B cell (primary cell): ENCODE data around the gene ZNF766. TPM values are rescaled to one million over a fixed set of nuclear protein-coding genes. Genes with fewer than 3 reads are reported as not detected.

Experiments
- ATAC-seq: fragments of 200-7000 bp; cut with Tn5 transposase; one replicate; pipeline ENCODE4 v1.10.0; 2021; ENCODE audit warnings: low read depth, mild to moderate bottlenecking, moderate number of reproducible peaks, moderate library complexity
- CTCF ChIA-PET: fragments of 350-600 bp; sonication (Branson Sonifier 250); formaldehyde crosslinking; loops from one replicate; lab custom pipeline; 2021; ENCODE audit warnings: antibody characterized with exemption, inconsistent platforms; lab: Charles Lee
- POLR2A ChIA-PET: fragments of 350-600 bp; sonication (Branson Sonifier 250); formaldehyde crosslinking; loops from one replicate; lab custom pipeline; 2021; ENCODE audit warnings: antibody characterized with exemption; lab: Charles Lee
- DNase-seq: peaks from one replicate; pipeline ENCODE4 v3.0.0; 2013
- H2AFZ ChIP-seq: 2 replicates; pipeline ENCODE4 v1.6.1; 2012; ENCODE audit warnings: mild to moderate bottlenecking, low read depth, low read length; ENCODE audit not compliant: insufficient read depth, poor library complexity, severe bottlenecking
- H3K27ac ChIP-seq, 2 donors: 1 replicate in 1 of 2; 2 replicates in 1 of 2; pipeline ENCODE4 v1.5.1; 2012 to 2013; ENCODE audit warnings: low read length in 2 of 2, mild to moderate bottlenecking in 2 of 2, moderate library complexity in 1 of 2
- H3K27me3 ChIP-seq, 4 experiments: fragments of 200-600 bp in 1 of 4; sonication (generic) in 1 of 4; replicated peaks in 1 of 4; 1 replicate in 2 of 4; 2 replicates in 2 of 4; pipeline versions ENCODE4 v1.6.1 to v1.7.0; 2013 to 2016; ENCODE audit warnings: low read length in 3 of 4, mild to moderate bottlenecking in 2 of 4, mixed read lengths in 1 of 4, moderate library complexity in 1 of 4; ENCODE audit not compliant: insufficient read depth in 4 of 4, control insufficient read depth in 3 of 4; ENCODE audit errors: control extremely low read depth in 1 of 4
- H3K36me3 ChIP-seq, 2 experiments: replicated peaks in 1 of 2; 1 replicate in 1 of 2; 2 replicates in 1 of 2; pipeline versions ENCODE4 v1.6.1 to v1.7.1; 2013; ENCODE audit warnings: low read length in 1 of 2; ENCODE audit not compliant: insufficient read depth in 2 of 2, control insufficient read depth in 1 of 2; ENCODE audit errors: control extremely low read depth in 1 of 2, extremely low read depth in 1 of 2
- H3K4me1 ChIP-seq, 2 donors: fragments of 200-600 bp in 1 of 2; sonication (generic) in 1 of 2; 1 replicate in 1 of 2; 2 replicates in 1 of 2; pipeline versions ENCODE4 v1.5.1 to v1.6.1; 2013 to 2017; ENCODE audit warnings: low read length in 2 of 2; ENCODE audit not compliant: control insufficient read depth in 2 of 2, insufficient read depth in 2 of 2
- H3K4me2 ChIP-seq: replicated peaks from 2 replicates; pipeline ENCODE3; 2012; ENCODE audit warnings: mild to moderate bottlenecking, low read depth, low read length; ENCODE audit not compliant: poor library complexity, severe bottlenecking
- H3K4me3 ChIP-seq, 5 experiments: fragments of 200-600 bp in 1 of 5; sonication (generic) in 1 of 5; 1 replicate in 3 of 5; 2 replicates in 2 of 5; pipeline versions ENCODE4 v1.5.1 to v1.7.0; 2011 to 2016; ENCODE audit warnings: low read length in 4 of 5, mild to moderate bottlenecking in 4 of 5, low read depth in 2 of 5, control low read depth in 1 of 5, moderate library complexity in 1 of 5; ENCODE audit not compliant: insufficient read depth in 1 of 5; ENCODE audit errors: control extremely low read depth in 1 of 5, extremely low read depth in 1 of 5
- H3K79me2 ChIP-seq: fragments of 200-600 bp; sonication (generic); one replicate; pipeline ENCODE4 v1.6.0; 2016; ENCODE audit warnings: low read length; ENCODE audit not compliant: control insufficient read depth, insufficient read depth
- H3K9ac ChIP-seq: fragments of 200-600 bp; sonication (generic); 2 replicates; pipeline ENCODE4 v1.6.1; 2017; ENCODE audit warnings: mild to moderate bottlenecking, low read length, moderate library complexity
- H3K9me3 ChIP-seq, 3 donors: one replicate each; pipeline versions ENCODE4 v1.6.1 to v1.7.1; 2013; ENCODE audit warnings: low read length in 2 of 3; ENCODE audit not compliant: control insufficient read depth in 2 of 3, insufficient read depth in 1 of 3; ENCODE audit errors: control extremely low read depth in 1 of 3
- H4K20me1 ChIP-seq: 2 replicates; pipeline ENCODE4 v1.6.0; 2012; ENCODE audit warnings: mild to moderate bottlenecking, low read length; ENCODE audit not compliant: insufficient read depth, control insufficient read depth, poor library complexity, severe bottlenecking
- H3K27ac Mint-ChIP-seq: one replicate; pipeline ENCODE4 v1.8.0; 2021; ENCODE audit warnings: mixed read lengths
- H3K27me3 Mint-ChIP-seq: one replicate; pipeline ENCODE4 v1.8.0; 2021; ENCODE audit warnings: mixed read lengths
- H3K4me1 Mint-ChIP-seq: one replicate; pipeline ENCODE4 v1.8.0; 2021; ENCODE audit warnings: mixed read lengths
- H3K4me3 Mint-ChIP-seq: one replicate; pipeline ENCODE4 v1.8.0; 2021; ENCODE audit warnings: mixed read lengths
- H3K9me3 Mint-ChIP-seq: one replicate; pipeline ENCODE4 v1.8.0; 2022; ENCODE audit warnings: mixed read lengths; ENCODE audit not compliant: insufficient read depth
- EZH2 ChIP-seq: IDR thresholded peaks from 2 replicates; pipeline ENCODE4 v1.6.1; 2012; ENCODE audit warnings: borderline replicate concordance, low read depth, mild to moderate bottlenecking, moderate library complexity, low read length; ENCODE audit not compliant: insufficient read depth, poor library complexity, severe bottlenecking
- WGBS: methylation state at CpG from one replicate; pipeline ENCODE4 v1.1.5; 2013; ENCODE audit warnings: missing lambda C conversion rate; ENCODE audit not compliant: insufficient coverage; 5-methylcytosine and 5-hydroxymethylcytosine counted together
- intact Hi-C: fragments of 100-400 bp; cut with micrococcal nuclease; formaldehyde crosslinking; loops from one replicate; pipeline ENCODE4 v1.10.0; 2022
- polyA minus RNA-seq: library from RNA; depleted of rRNA, polyadenylated mRNA; stranded (reverse); fragments of >200 nt; gene quantifications from 2 replicates; pipeline ENCODE4 v1.2.3, GENCODE V29; 2012
- polyA plus RNA-seq: library from polyadenylated mRNA; depleted of rRNA; stranded (reverse); fragments of >200 nt; gene quantifications from 2 replicates; pipeline ENCODE4 v1.2.3, GENCODE V29; 2012
- total RNA-seq, 2 donors: library from RNA; stranded (reverse); fragments of 120-200 nt in 1 of 2; gene quantifications; 1 replicate in 1 of 2; 2 replicates in 1 of 2; pipeline versions ENCODE4 v1.2.3 to v1.2.4, GENCODE V29; 2013 to 2022
- TF ChIP-seq, protein P1 (sequence below): fragments of 200-600 bp; IDR thresholded peaks from one replicate; pipeline ENCODE4 v1.8.0; 2022; ENCODE audit warnings: antibody characterized with exemption, mild to moderate bottlenecking

Gene ZNF766
- total RNA-seq (41.1 and 48.3 TPM in 2 replicates), polyA plus RNA-seq (9.9 and 14.0 TPM in 2 replicates), polyA minus RNA-seq (11.8 and 13.8 TPM in 2 replicates)
- 32.8 TPM for total RNA-seq (2013)

DNA sequence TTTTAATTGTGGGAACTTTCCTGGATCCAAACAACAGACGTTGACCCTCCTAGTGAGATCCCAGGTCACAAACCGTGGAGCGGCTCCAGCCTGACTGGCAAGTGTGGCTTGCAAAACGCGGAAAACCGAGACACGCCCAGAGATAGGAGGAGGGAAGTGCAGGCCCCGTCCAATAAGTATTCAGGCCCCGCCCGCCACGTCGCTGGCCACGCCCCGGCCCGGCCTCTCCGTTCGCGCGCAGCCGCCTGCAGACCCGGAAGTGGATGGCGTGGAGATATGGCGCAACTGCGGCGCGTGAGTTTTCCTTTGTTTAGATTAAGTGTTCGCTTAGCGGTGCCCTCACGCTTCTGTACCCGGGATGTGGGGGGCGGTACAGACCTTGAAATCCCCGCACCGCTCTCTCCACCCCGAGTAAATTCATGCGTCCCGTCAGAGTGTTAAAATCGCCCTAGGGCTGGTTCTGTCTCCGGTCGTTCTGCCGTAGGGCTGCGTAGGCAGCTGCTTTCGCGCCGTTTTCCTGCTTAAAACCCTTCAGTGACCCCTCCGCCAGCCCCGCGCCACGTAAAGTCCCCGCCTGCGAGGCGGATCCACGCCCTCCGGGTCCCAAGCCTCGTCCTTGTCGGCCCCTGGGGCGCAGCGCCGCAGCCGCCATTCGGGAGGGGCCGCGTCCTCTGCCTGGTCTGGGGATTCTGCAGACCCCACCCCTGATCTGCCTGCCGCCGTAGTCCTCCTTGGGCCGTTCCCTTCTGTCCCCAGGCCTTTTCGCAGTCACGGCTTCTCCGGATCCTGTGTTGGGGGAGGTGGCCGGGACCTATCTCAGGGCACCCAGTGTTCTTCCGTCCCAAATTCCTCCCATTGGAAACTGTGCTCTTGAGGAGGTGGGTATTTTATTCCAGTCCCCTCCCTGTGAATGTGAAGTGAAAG lies at the start of gene ZNF766:
TSS of gene ZNF766 (plus strand) at position 250 of the 924 bp plus-strand sequence. CDS start at position 277, 27 bp downstream.
- ATAC-seq, result peak; percentile 99
- peak within 1 kb of the TSS; percentile 95 for H3K4me3 Mint-ChIP-seq
- POLR2A ChIA-PET, result interaction anchor here (0.6 kb wide), 1 partner anchor 1168 kb away, joined by 5 read pairs; no protein-coding TSS in a partner anchor
- Histone ChIP-seq H3K4me1 (peaks cover 12 to 21% of the 10 kb centered on the region in 2 donors), H3K9me3 (peaks cover 0 to 12% (median 3%) of the 10 kb centered on the region in 3 donors), H4K20me1 (peaks cover 29% of the 10 kb centered on the region), H3K9ac (peak within 1 kb of the TSS; percentile 100), H3K36me3 (peaks cover 4 to 20% of the 10 kb centered on the region in 2 experiments), H3K27me3 (no peaks in the 10 kb centered on the region), H2AFZ (peak within 1 kb of the TSS; percentile 96), H3K27ac (peak within 1 kb of the TSS; percentile 87 to 97), H3K4me2 (peak within 1 kb of the TSS; percentile 91), H3K4me3 (peak within 1 kb of the TSS; percentile 83 to 100 (median 96)), H3K79me2 (peaks cover 59% of the 10 kb centered on the region)
- CTCF ChIA-PET, result no interaction called here
- peaks cover 10% of the 10 kb centered on the region for H3K9me3 Mint-ChIP-seq
- under 1% methylated on average over 57 of the region's 70 CpGs for WGBS
- no peaks in the 10 kb centered on the region for H3K27me3 Mint-ChIP-seq
- intact Hi-C loops, result loop anchor here (1.0 kb wide), 10 partner anchors 28 to 517 kb away; partner anchors contain the start of genes ZNF480, ZNF528, ZNF600 and ZNF616
- TF ChIP-seq, protein P1, sequence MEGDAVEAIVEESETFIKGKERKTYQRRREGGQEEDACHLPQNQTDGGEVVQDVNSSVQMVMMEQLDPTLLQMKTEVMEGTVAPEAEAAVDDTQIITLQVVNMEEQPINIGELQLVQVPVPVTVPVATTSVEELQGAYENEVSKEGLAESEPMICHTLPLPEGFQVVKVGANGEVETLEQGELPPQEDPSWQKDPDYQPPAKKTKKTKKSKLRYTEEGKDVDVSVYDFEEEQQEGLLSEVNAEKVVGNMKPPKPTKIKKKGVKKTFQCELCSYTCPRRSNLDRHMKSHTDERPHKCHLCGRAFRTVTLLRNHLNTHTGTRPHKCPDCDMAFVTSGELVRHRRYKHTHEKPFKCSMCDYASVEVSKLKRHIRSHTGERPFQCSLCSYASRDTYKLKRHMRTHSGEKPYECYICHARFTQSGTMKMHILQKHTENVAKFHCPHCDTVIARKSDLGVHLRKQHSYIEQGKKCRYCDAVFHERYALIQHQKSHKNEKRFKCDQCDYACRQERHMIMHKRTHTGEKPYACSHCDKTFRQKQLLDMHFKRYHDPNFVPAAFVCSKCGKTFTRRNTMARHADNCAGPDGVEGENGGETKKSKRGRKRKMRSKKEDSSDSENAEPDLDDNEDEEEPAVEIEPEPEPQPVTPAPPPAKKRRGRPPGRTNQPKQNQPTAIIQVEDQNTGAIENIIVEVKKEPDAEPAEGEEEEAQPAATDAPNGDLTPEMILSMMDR, result no peak
- TF ChIP-seq EZH2, result no peak
- peaks cover 40% of the 10 kb centered on the region for H3K4me1 Mint-ChIP-seq
- H3K27ac Mint-ChIP-seq, result peak within 1 kb of the TSS; percentile 96
- peak; percentile 96 for DNase-seq
